Epithelial cell of proximal tubule (primary cell): ENCODE measurements around the gene MUC13. TPM values are rescaled to one million over a fixed set of nuclear protein-coding genes. Genes with fewer than 3 reads are reported as not detected.

Experiments
- DNase-seq: peaks from one replicate; pipeline ENCODE4 v3.0.0-alpha.2; 2011; ENCODE audit warnings: low read depth
- H3K4me3 ChIP-seq: 2 replicates; pipeline ENCODE4 v1.5.1; 2011; ENCODE audit warnings: low read depth, mild to moderate bottlenecking, low read length
- CTCF ChIP-seq: conservative IDR thresholded peaks from 2 replicates; pipeline ENCODE4 v1.5.1; 2012; ENCODE audit warnings: low read depth, mild to moderate bottlenecking, low read length
- total RNA-seq: library from RNA; depleted of rRNA; stranded (reverse); fragments of >200 nt; gene quantifications from 2 replicates; pipeline ENCODE4 v1.2.3, GENCODE V29; 2015

The MUC13 gene
- total RNA-seq, 1 donor from 2014 or later = not detected

DNA sequence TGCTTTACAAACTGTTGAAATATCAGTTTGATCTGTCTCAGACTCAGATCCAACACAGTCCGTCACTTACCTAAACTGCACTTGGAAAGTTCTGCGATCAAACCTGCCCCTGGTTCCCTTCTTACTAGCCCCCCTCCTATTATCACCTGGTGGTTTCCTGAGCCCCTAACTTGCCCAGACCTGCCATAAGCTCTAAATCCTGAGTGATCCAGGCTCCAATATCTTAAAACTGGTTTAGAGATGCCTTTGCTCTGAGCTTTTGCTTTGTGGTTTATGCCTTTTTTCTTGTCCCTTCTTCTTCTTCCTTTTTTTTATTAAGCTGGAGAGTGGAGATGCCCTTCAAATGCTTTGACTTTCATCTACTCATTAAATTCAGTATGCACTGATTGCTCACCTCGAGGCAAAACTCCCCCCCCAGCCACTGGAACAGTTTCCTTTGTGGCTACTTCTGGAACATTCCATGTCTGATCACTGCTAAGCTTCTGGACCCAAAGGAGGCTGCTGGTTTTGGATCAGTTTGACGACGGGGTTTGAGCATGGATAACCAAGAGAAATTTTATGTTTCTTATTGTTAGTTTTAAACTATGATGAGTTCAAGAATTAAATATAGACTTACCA is 43.9 kb downstream of the MUC13 start:
- TF ChIP-seq CTCF = no peak
- no peak overlapping the region for H3K4me3 ChIP-seq
- DNase-seq = no peak

DNA sequence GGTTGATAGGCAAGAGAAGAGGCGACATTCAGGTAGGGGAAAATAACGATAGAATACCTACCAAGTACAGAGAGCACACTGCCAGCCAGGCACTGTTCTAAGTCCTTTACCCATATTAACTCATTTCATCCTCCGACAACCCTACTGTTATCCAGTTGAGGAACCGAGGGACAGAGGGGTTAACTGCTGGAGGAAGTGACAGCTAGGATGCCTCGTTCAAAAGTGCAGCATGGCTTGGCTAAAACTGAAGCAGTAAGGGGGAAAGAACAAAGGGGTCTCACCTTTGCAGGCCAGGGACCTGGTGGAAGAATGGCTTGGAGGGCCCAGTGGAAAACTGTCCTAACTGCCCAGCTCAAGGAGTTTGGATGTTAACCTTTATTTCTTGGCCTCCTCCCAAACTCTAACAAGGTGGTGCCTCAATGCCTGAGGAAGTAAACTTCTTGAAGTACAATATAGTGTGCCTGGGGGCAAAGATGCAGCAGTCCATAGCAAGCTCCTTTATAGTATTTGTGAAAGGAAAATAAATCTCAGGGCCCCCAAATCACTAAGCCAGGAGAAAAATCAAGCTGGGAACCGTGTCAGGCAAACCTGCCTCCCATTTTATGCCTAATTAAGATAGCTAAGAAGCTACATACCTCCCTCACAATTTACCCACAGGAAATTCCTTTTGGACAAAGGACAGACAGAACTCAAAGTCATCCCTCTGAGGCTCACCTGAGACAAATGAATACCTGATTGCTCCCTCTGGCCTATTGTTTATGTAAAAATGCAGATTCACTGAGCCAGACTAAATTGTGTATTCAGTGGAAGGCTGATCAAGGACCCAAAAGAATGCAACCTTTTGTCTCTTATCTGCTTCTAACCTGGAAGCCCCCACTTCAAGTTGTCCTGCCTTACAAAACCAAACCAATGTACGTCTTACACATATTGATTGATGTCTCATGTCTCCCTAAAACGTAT is 45.8 kb downstream of the MUC13 start:
- TF ChIP-seq CTCF = no peak
- H3K4me3 ChIP-seq = no peak overlapping the region
- no peak for DNase-seq

DNA sequence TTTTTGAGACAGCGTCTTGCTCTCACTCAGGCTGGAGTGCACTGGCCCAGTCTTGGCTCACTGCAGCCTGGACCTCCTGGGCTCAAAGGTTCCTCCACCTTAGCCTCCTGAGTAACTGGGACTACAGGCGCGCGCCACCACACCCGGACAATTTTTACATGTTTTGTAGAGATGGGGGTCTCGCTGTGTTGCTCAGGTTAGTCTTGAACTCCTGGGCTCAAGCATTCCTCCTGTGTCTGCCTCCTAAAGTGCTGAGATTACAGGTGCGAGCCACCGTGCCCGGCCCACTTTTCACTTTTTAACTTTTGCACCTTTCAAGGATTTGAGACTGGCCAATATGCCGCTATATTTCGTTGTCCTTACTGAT is 46.6 kb downstream of the MUC13 start:
- no peak for DNase-seq
- H3K4me3 ChIP-seq = peak overlapping the region; percentile 80
- TF ChIP-seq CTCF = no peak

- no peak for TF ChIP-seq CTCF
- no peak for DNase-seq
- peak within 1 kb of the TSS; percentile 80 for H3K4me3 ChIP-seq
Observed at GRCh38 chr3:124887177-124887931, 47.2 kb downstream of the MUC13 start, which contains the start of gene ITGB5. ITGB5 (minus strand) TSS chr3:124887365; CDS start chr3:124887000, 365 bp downstream.

GRCh38 chr3:124886168-124887056 is 48.1 kb downstream of the MUC13 start:
- DNase-seq = no peak
- no peak for TF ChIP-seq CTCF
- peak overlapping the region; percentile 80 for H3K4me3 ChIP-seq
